Hepatocyte (in vitro differentiated cells): ENCODE results near the gene SYTL3.

Experiments used
- EZH2phosphoT487 ChIP-seq: fragments of 200-600 bp; sonication (generic); IDR thresholded peaks from one replicate; pipeline ENCODE4 v1.6.1; 2018; ENCODE audit warnings: antibody characterized with exemption, mild to moderate bottlenecking, low read depth, moderate library complexity; ENCODE audit not compliant: unreplicated experiment, severe bottlenecking
- TF ChIP-seq, protein P1 (sequence below): fragments of 200-600 bp; sonication (generic); IDR thresholded peaks from 2 replicates; pipeline ENCODE4 v1.5.1; 2016; ENCODE audit warnings: antibody characterized with exemption, mild to moderate bottlenecking; ENCODE audit not compliant: poor library complexity

DNA sequence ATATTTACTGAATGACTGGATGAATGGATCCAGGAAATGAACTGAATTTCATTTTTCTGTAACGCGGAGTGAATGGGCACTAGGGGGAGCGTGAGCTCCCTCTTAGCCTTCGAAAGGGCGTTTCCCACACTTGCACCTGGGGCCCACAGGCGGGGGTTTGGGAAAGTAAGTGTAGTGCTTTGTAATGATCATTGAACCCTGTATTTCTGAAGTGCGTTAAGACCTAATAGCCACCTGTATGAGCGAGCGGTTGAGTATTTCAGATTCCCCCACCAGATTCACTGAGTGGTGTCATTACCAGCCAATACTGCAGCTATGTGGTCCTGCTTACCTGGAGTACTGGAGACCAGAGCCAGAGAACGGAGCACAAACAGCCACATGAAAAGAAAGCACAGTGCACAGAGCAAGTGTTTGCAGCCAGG, 10.5 kb downstream of the SYTL3 start:
- TF ChIP-seq, protein P1, sequence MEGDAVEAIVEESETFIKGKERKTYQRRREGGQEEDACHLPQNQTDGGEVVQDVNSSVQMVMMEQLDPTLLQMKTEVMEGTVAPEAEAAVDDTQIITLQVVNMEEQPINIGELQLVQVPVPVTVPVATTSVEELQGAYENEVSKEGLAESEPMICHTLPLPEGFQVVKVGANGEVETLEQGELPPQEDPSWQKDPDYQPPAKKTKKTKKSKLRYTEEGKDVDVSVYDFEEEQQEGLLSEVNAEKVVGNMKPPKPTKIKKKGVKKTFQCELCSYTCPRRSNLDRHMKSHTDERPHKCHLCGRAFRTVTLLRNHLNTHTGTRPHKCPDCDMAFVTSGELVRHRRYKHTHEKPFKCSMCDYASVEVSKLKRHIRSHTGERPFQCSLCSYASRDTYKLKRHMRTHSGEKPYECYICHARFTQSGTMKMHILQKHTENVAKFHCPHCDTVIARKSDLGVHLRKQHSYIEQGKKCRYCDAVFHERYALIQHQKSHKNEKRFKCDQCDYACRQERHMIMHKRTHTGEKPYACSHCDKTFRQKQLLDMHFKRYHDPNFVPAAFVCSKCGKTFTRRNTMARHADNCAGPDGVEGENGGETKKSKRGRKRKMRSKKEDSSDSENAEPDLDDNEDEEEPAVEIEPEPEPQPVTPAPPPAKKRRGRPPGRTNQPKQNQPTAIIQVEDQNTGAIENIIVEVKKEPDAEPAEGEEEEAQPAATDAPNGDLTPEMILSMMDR = peak; percentile 60
- TF ChIP-seq EZH2phosphoT487 = no peak
